ENCODE results near the gene GATA6.

GRCh38 chr18:22218835-22219234 lies 49.4 kb downstream of the GATA6 start:
- TF ChIP-seq CTCF (IDR thresholded peaks at IDR 0.05; ENCODE audit: low read depth, low read length) (no peak), MAX (IDR thresholded peaks at IDR 0.05; ENCODE audit: low read depth, low read length) (no peak)
